ENCODE measurements around the gene SH3GLB2. TPM values are rescaled to one million over a fixed set of nuclear protein-coding genes. Genes with fewer than 3 reads are reported as not detected.

The SH3GLB2 gene
- total RNA-seq, 1 experiment from 2014 or later, result 184 TPM

DNA sequence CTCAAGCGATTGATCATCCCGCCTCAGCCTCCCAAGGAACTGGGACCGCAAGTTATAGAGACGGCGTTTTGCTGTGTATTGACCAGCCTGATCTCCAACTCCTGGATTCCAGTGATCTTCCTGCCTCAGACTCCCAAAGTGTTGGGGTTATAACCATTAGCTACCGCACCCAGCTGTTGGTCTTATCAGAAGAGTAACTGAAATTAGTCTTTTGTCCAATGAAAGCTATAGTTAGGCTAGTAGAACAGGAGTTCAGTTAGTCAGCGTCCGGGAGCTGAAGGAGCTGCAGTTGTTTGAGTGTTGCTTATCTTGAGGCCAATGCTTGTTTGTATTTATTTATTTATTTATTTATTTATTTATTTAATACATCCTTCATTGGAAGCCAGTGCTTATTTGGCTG is 5.1 kb upstream of the SH3GLB2 start:
- CTCF ChIA-PET, result no interaction called here

DNA sequence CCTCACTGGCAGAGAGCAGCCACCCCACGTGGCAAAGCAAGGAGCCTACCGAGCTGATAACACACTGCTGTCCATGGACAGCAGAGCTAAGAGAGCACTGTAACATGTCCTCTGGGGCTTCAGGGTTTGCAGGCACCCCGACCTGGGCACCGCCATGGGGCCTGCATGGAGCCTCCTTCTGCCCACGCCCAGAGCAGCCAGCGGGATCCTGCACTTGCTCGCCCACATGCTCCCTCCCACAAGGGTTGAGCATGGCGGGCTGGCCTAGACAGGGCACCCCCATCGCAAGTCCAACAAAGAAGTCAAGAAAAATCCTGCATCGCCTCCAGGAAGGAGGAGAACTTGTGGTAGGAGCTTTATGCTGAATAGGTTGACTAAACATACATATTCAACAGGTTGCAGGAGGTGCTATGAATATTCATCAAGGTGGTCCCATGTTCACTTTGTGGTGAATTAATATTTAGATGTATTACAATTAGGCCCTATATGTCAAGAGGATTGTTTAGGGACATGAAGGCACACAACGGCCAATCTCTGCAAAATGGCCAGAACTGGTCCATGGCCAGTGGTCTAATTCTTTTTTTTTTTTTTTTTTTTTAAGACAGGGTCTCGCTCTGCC is 4.5 kb upstream of the SH3GLB2 start:
- no peak for TF ChIP-seq EZH2 (IDR thresholded peaks at IDR 0.05; ENCODE audit: low read depth)
- TF ChIP-seq, protein P1, sequence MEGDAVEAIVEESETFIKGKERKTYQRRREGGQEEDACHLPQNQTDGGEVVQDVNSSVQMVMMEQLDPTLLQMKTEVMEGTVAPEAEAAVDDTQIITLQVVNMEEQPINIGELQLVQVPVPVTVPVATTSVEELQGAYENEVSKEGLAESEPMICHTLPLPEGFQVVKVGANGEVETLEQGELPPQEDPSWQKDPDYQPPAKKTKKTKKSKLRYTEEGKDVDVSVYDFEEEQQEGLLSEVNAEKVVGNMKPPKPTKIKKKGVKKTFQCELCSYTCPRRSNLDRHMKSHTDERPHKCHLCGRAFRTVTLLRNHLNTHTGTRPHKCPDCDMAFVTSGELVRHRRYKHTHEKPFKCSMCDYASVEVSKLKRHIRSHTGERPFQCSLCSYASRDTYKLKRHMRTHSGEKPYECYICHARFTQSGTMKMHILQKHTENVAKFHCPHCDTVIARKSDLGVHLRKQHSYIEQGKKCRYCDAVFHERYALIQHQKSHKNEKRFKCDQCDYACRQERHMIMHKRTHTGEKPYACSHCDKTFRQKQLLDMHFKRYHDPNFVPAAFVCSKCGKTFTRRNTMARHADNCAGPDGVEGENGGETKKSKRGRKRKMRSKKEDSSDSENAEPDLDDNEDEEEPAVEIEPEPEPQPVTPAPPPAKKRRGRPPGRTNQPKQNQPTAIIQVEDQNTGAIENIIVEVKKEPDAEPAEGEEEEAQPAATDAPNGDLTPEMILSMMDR (conservative IDR thresholded peaks at IDR 0.05), result no peak
- Histone ChIP-seq H3K79me2 (ENCODE audit: low read depth) (peaks cover 13% of the 10 kb centered on the region), H3K27ac (no peak overlapping the region), H3K9me2 (ENCODE audit: insufficient read depth) (no peaks in the 10 kb centered on the region), H3K27me3 (ENCODE audit: insufficient read depth, low read depth) (no peaks in the 10 kb centered on the region), H3K4me1 (replicated peaks; ENCODE audit: insufficient read depth) (peaks cover 17% of the 10 kb centered on the region), H3K36me3 (ENCODE audit: low read depth) (no peaks in the 10 kb centered on the region), H4K20me1 (ENCODE audit: insufficient read depth) (no peaks in the 10 kb centered on the region), H3K4me2 (no peak overlapping the region), H2AFZ (no peak overlapping the region), H3F3A (ENCODE audit: insufficient read depth, low read depth) (peaks cover 18% of the 10 kb centered on the region; the same call in 1 of the 2 replicates), H3K9me3 (ENCODE audit: insufficient read depth, low read depth) (no peaks in the 10 kb centered on the region), H3K4me3 (no peak overlapping the region)
- intact Hi-C loops (cut with micrococcal nuclease; ENCODE audit: unreplicated experiment), result no loop called here
- DNase-seq, result no peak
- ChIA-PET POLR2A (ENCODE audit: unreplicated experiment) (no interaction called here), CTCF (no interaction called here)
- no TSS peak for BruUV-seq (replicated peaks)

More for the DNA sequence above, 5.1 kb upstream of the SH3GLB2 start:
- POLR2A ChIA-PET (ENCODE audit: unreplicated experiment), result no interaction called here
- Histone ChIP-seq H3K36me3 (ENCODE audit: low read depth) (no peaks in the 10 kb centered on the region), H3K79me2 (ENCODE audit: low read depth) (peaks cover 16% of the 10 kb centered on the region), H3K4me2 (no peak overlapping the region), H3K4me3 (no peak overlapping the region), H3K27me3 (ENCODE audit: insufficient read depth, low read depth) (no peaks in the 10 kb centered on the region), H3F3A (ENCODE audit: insufficient read depth, low read depth) (peaks cover 18% of the 10 kb centered on the region; the same call in 1 of the 2 replicates), H4K20me1 (ENCODE audit: insufficient read depth) (no peaks in the 10 kb centered on the region), H3K4me1 (replicated peaks; ENCODE audit: insufficient read depth) (peaks cover 22% of the 10 kb centered on the region), H3K27ac (no peak overlapping the region), H2AFZ (no peak overlapping the region), H3K9me2 (ENCODE audit: insufficient read depth) (no peaks in the 10 kb centered on the region), H3K9me3 (ENCODE audit: insufficient read depth, low read depth) (no peaks in the 10 kb centered on the region)
- intact Hi-C loops (cut with micrococcal nuclease; ENCODE audit: unreplicated experiment), result no loop called here
- BruUV-seq (replicated peaks), result no TSS peak
- no peak for TF ChIP-seq EZH2 (IDR thresholded peaks at IDR 0.05; ENCODE audit: low read depth)
- TF ChIP-seq, protein P1 (conservative IDR thresholded peaks at IDR 0.05), result no peak
- DNase-seq, result no peak

- DNase-seq, result no peak
- H3K27me3 ChIP-seq (ENCODE audit: insufficient read depth, low read depth), result no peaks in the 10 kb centered on the region
- peaks cover 14% of the 10 kb centered on the region for H3K79me2 ChIP-seq (ENCODE audit: low read depth)
- TF ChIP-seq, protein P1 (conservative IDR thresholded peaks at IDR 0.05), result no peak
- TF ChIP-seq EZH2 (IDR thresholded peaks at IDR 0.05; ENCODE audit: low read depth), result no peak
- H3F3A ChIP-seq (ENCODE audit: insufficient read depth, low read depth), result peaks cover 28% of the 10 kb centered on the region
- H2AFZ ChIP-seq, result no peak overlapping the region
- H3K4me1 ChIP-seq (replicated peaks; ENCODE audit: insufficient read depth), result peaks cover 22% of the 10 kb centered on the region
- POLR2A ChIA-PET (ENCODE audit: unreplicated experiment), result no interaction called here
- H3K4me2 ChIP-seq, result no peak overlapping the region
- no peak overlapping the region for H3K27ac ChIP-seq
- CTCF ChIA-PET, result interaction anchor here (0.6 kb wide), 1 partner anchor 39 kb away, joined by 4 read pairs; no protein-coding TSS in a partner anchor
- intact Hi-C loops (cut with micrococcal nuclease; ENCODE audit: unreplicated experiment), result no loop called here
- H3K4me3 ChIP-seq, result no peak overlapping the region
- no peaks in the 10 kb centered on the region for H3K9me3 ChIP-seq (ENCODE audit: insufficient read depth, low read depth)
- no TSS peak for BruUV-seq (replicated peaks)
- peaks cover 9% of the 10 kb centered on the region; the same call in 1 of the 2 replicates for H4K20me1 ChIP-seq (ENCODE audit: insufficient read depth)
- H3K36me3 ChIP-seq (ENCODE audit: low read depth), result no peaks in the 10 kb centered on the region
- H3K9me2 ChIP-seq (ENCODE audit: insufficient read depth), result no peaks in the 10 kb centered on the region
These were observed 3.4 kb upstream of the SH3GLB2 start for GRCh38 chr9:129031514-129031913.

Measured in PC-9 (cell line).